ENCODE data around the gene WIPF2. TPM values are rescaled to one million over a fixed set of nuclear protein-coding genes. Genes with fewer than 3 reads are reported as not detected.

The WIPF2 gene
- polyA plus RNA-seq, 3 donors = 27.4 to 35.9 (median 28.7) TPM

- no peak for DNase-seq (ENCODE audit: extremely low read depth in 1 of 11, low read depth in 9 of 11, low spot score in 4 of 11)
Observed at GRCh38 chr17:40329839-40330794, 111.0 kb downstream of the WIPF2 start.

- no peak for DNase-seq (ENCODE audit: extremely low read depth in 1 of 11, low read depth in 9 of 11, low spot score in 4 of 11)
Observed at GRCh38 chr17:40330850-40331470, 111.9 kb downstream of the WIPF2 start.

- no peak for DNase-seq (ENCODE audit: extremely low read depth in 1 of 11, low read depth in 9 of 11, low spot score in 4 of 11)
Observed at GRCh38 chr17:40331743-40332641, 112.9 kb downstream of the WIPF2 start.

Other genes starting within 250 kb of the WIPF2 start
- gene PSMD3, start 238.5 kb upstream of the WIPF2 start, polyA plus RNA-seq (ENCODE audit: insufficient read length in 3 of 3) = 100 to 1,000 TPM; 109 to 129 (median 110) TPM
- not detected for gene CSF3, start 203.9 kb upstream of the WIPF2 start, polyA plus RNA-seq (ENCODE audit: insufficient read length in 3 of 3)
- 100 to 1,000 TPM in 2 of 3 donors, 10 to 100 TPM in 1; 97.1 to 139 (median 105) TPM for gene MED24, start 164.9 kb upstream of the WIPF2 start, polyA plus RNA-seq (ENCODE audit: insufficient read length in 3 of 3)
- 10 to 100 TPM; 46.9 to 57.1 (median 51.1) TPM for gene THRA, start 156.3 kb upstream of the WIPF2 start, polyA plus RNA-seq (ENCODE audit: insufficient read length in 3 of 3)
- gene NR1D1, start 118.7 kb upstream of the WIPF2 start, polyA plus RNA-seq (ENCODE audit: insufficient read length in 3 of 3) = 1 to 10 TPM; 3.2 to 4.7 (median 3.7) TPM
- 100 to 1,000 TPM; 149 to 176 (median 160) TPM for gene MSL1, start 97.3 kb upstream of the WIPF2 start, polyA plus RNA-seq (ENCODE audit: insufficient read length in 3 of 3)
- 100 to 1,000 TPM in 2 of 3 donors, 10 to 100 TPM in 1; 97.9 to 112 (median 109) TPM for gene CASC3, start 78.8 kb upstream of the WIPF2 start, polyA plus RNA-seq (ENCODE audit: insufficient read length in 3 of 3)
- 10 to 100 TPM in 1 of 3 donors, 1 to 10 TPM in 2; 8.0 to 11.5 (median 9.0) TPM for gene RAPGEFL1, start 41.8 kb upstream of the WIPF2 start, polyA plus RNA-seq (ENCODE audit: insufficient read length in 3 of 3)
- gene CDC6, start 68.6 kb downstream of the WIPF2 start, polyA plus RNA-seq (ENCODE audit: insufficient read length in 3 of 3) = 10 to 100 TPM; 17.1 to 27.8 (median 25.1) TPM
- 10 to 100 TPM; 37.9 to 41.5 (median 41.0) TPM for gene RARA, start 89.9 kb downstream of the WIPF2 start, polyA plus RNA-seq (ENCODE audit: insufficient read length in 3 of 3)
- gene GJD3, start 145.4 kb downstream of the WIPF2 start, polyA plus RNA-seq (ENCODE audit: insufficient read length in 3 of 3) = under 1 TPM in 1 of 3 donors, not detected in 2; 0.32 TPM
- gene TOP2A, start 198.6 kb downstream of the WIPF2 start, polyA plus RNA-seq (ENCODE audit: insufficient read length in 3 of 3) = 100 to 1,000 TPM; 154 to 213 (median 186) TPM
- gene IGFBP4, start 224.1 kb downstream of the WIPF2 start, polyA plus RNA-seq (ENCODE audit: insufficient read length in 3 of 3) = 100 to 1,000 TPM; 336 to 355 (median 341) TPM